GM23338 (cell line): ENCODE results near the gene ITGA2. TPM values are rescaled to one million over a fixed set of nuclear protein-coding genes. Genes with fewer than 3 reads are reported as not detected.

ENCODE experiments used
- ATAC-seq: fragments of 200-7000 bp; cut with Tn5 transposase; 3 replicates; pipeline ENCODE4 v1.9.1; 2020
- DNase-seq: peaks from one replicate; pipeline ENCODE4 v3.0.0-alpha.2; 2015; ENCODE audit warnings: low spot score
- H2AFZ ChIP-seq: fragments of 200-600 bp; sonication (generic); 2 replicates; pipeline ENCODE4 v1.8.0; 2016; ENCODE audit warnings: antibody characterized with exemption, mild to moderate bottlenecking, moderate library complexity
- H3F3A ChIP-seq: fragments of 200-600 bp; sonication (generic); replicated peaks from 2 replicates; pipeline ENCODE4 v1.8.0; 2017; ENCODE audit warnings: antibody characterized with exemption, mixed run types, low read depth
- H3K27ac ChIP-seq: fragments of 200-600 bp; sonication (generic); 2 replicates; pipeline ENCODE4 v1.6.1; 2016; ENCODE audit warnings: low read depth
- H3K27me3 ChIP-seq: fragments of 200-600 bp; sonication (generic); 2 replicates; pipeline ENCODE4 v1.8.0; 2016; ENCODE audit warnings: mild to moderate bottlenecking, mixed run types, moderate library complexity; ENCODE audit not compliant: insufficient read depth
- H3K36me3 ChIP-seq: fragments of 200-600 bp; sonication (generic); 2 replicates; pipeline ENCODE4 v1.8.0; 2016; ENCODE audit warnings: mild to moderate bottlenecking; ENCODE audit not compliant: insufficient read depth
- H3K4me1 ChIP-seq: fragments of 200-600 bp; sonication (generic); 2 replicates; pipeline ENCODE4 v1.8.0; 2016; ENCODE audit warnings: mild to moderate bottlenecking, moderate library complexity; ENCODE audit not compliant: insufficient read depth
- H3K4me2 ChIP-seq: fragments of 200-600 bp; sonication (generic); 2 replicates; pipeline ENCODE4 v1.7.1; 2017; ENCODE audit warnings: mixed run types
- H3K4me3 ChIP-seq: fragments of 200-600 bp; sonication (generic); 2 replicates; pipeline ENCODE4 v1.6.1; 2016; ENCODE audit warnings: mixed run types
- H3K79me2 ChIP-seq: fragments of 200-600 bp; sonication (generic); replicated peaks from 2 replicates; pipeline ENCODE4 v1.8.0; 2017; ENCODE audit warnings: mild to moderate bottlenecking; ENCODE audit not compliant: insufficient read depth
- H3K9me2 ChIP-seq: fragments of 200-600 bp; sonication (generic); 2 replicates; pipeline ENCODE4 v1.8.0; 2017; ENCODE audit not compliant: insufficient read depth
- H4K20me1 ChIP-seq: fragments of 200-600 bp; sonication (generic); replicated peaks from 2 replicates; pipeline ENCODE4 v1.8.0; 2017; ENCODE audit warnings: mild to moderate bottlenecking; ENCODE audit not compliant: insufficient read depth
- H3K27ac Mint-ChIP-seq: 2 replicates; pipeline ENCODE4 v1.8.0; 2020; ENCODE audit warnings: inconsistent platforms, mild to moderate bottlenecking, moderate library complexity, mixed read lengths
- H3K27me3 Mint-ChIP-seq: 3 replicates; pipeline ENCODE4 v1.8.0; 2022; ENCODE audit warnings: low read depth, mild to moderate bottlenecking, moderate library complexity, mixed read lengths, inconsistent platforms; ENCODE audit not compliant: insufficient read depth, poor library complexity
- H3K36me3 Mint-ChIP-seq: 3 replicates; pipeline ENCODE4 v1.8.0; 2021; ENCODE audit warnings: low read depth, mild to moderate bottlenecking, inconsistent platforms, moderate library complexity, mixed read lengths
- H3K4me1 Mint-ChIP-seq: 3 replicates; pipeline ENCODE4 v1.8.0; 2020; ENCODE audit warnings: mild to moderate bottlenecking, inconsistent platforms, mixed read lengths
- H3K4me3 Mint-ChIP-seq: 3 replicates; pipeline ENCODE4 v1.8.0; 2021; ENCODE audit warnings: moderate library complexity, mild to moderate bottlenecking, inconsistent platforms, mixed read lengths
- H3K9me3 Mint-ChIP-seq: 3 replicates; pipeline ENCODE4 v1.8.0; 2020; ENCODE audit warnings: moderate library complexity, mild to moderate bottlenecking, inconsistent platforms, mixed read lengths
- CREB1 ChIP-seq: fragments of 250-450 bp; sonication (Bioruptor Pico); IDR thresholded peaks from 2 replicates; pipeline ENCODE4 v1.5.0; 2020; ENCODE audit warnings: low read depth, mild to moderate bottlenecking, moderate library complexity
- EZH2 ChIP-seq: fragments of 200-600 bp; sonication (generic); IDR thresholded peaks from one replicate; pipeline ENCODE4 v1.8.0; 2017; ENCODE audit warnings: antibody characterized with exemption, mild to moderate bottlenecking, low read depth; ENCODE audit not compliant: unreplicated experiment
- EZH2phosphoT487 ChIP-seq: fragments of 200-600 bp; sonication (generic); IDR thresholded peaks from one replicate; pipeline ENCODE4 v1.8.1; 2018; ENCODE audit warnings: antibody characterized with exemption; ENCODE audit not compliant: unreplicated experiment
- JUNB ChIP-seq: IDR thresholded peaks from one replicate; pipeline ENCODE4 v1.6.1; 2016; ENCODE audit warnings: antibody characterized with exemption; ENCODE audit not compliant: unreplicated experiment
- NANOG ChIP-seq: IDR thresholded peaks from 2 replicates; pipeline ENCODE4 v1.6.1; 2016; ENCODE audit warnings: antibody characterized with exemption, borderline replicate concordance
- POLR2AphosphoS5 ChIP-seq: IDR thresholded peaks from 2 replicates; pipeline ENCODE4 v1.6.1; 2016; ENCODE audit warnings: antibody characterized with exemption, low read depth
- REST ChIP-seq: IDR thresholded peaks from one replicate; pipeline ENCODE4 v1.6.1; 2018; ENCODE audit warnings: antibody characterized with exemption; ENCODE audit not compliant: unreplicated experiment
- STAT1 ChIP-seq: IDR thresholded peaks from one replicate; pipeline ENCODE4 v1.6.1; 2016; ENCODE audit warnings: antibody characterized with exemption; ENCODE audit not compliant: unreplicated experiment
- ZNF114 ChIP-seq: fragments of 250-450 bp; sonication (Bioruptor Pico); IDR thresholded peaks from 2 replicates; pipeline ENCODE4 v1.5.0; 2020; ENCODE audit warnings: mild to moderate bottlenecking, moderate library complexity
- ZNF331 ChIP-seq: fragments of 250-450 bp; sonication (Bioruptor Pico); IDR thresholded peaks from 2 replicates; pipeline ENCODE4 v1.5.0; 2020; ENCODE audit warnings: low read depth, mild to moderate bottlenecking, moderate library complexity
- polyA plus RNA-seq: library from polyadenylated mRNA; unstranded; fragments of >200 nt; fragmentation: Nextera tagmentation; extraction: Ambion mirVana; gene quantifications from 2 replicates; pipeline ENCODE4 v1.2.1, GENCODE V29; 2016
- total RNA-seq: library from RNA; depleted of rRNA; stranded (reverse); fragments of >200 nt; shearing (Covaris generic); gene quantifications from 2 replicates; pipeline ENCODE4 v1.2.3, GENCODE V29; 2014

Gene ITGA2
- total and polyA plus RNA-seq, 2 experiments from 2014 or later = 2.6 to 7.1 TPM

DNA sequence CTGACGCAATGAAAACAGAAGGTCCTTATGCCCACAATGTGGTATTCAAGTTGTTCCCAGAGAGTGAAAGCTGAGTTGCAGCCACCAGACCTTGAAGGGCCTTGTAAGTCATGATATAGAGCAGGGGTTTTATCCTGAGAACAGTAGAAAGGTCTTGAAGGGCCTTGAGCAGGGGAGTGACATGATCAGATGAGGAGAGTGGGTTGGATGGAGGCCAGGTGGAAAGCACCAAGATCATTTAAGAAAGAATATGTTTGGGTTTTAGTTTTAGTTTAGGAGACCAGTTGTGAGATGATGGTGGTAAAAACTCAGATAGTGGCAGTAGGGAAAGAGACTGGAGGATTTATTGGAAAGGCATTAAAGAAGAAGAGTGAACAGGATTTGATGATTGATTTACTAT is 5.9 kb downstream of the ITGA2 start:
- Mint-ChIP-seq H3K36me3 (no peaks in the 10 kb centered on the region), H3K9me3 (no peaks in the 10 kb centered on the region), H3K4me3 (no peak overlapping the region), H3K27me3 (peaks cover 5% of the 10 kb centered on the region), H3K4me1 (peaks cover 9% of the 10 kb centered on the region; the same call in 2 of the 3 replicates), H3K27ac (no peak overlapping the region)
- Histone ChIP-seq H3K9me2 (no peaks in the 10 kb centered on the region; the same call in 1 of the 2 replicates), H3K27ac (no peak overlapping the region), H3K4me2 (no peak overlapping the region), H3K4me3 (no peak overlapping the region), H3K36me3 (no peaks in the 10 kb centered on the region), H3K79me2 (0 out of 2 replicates have a peak, but pooled peaks cover 4% of the 10 kb centered on the region), H2AFZ (no peak overlapping the region), H3K4me1 (peaks cover 8% of the 10 kb centered on the region), H3K27me3 (peaks cover 6% of the 10 kb centered on the region; the same call in 1 of the 2 replicates), H4K20me1 (no peaks in the 10 kb centered on the region; the same call in 1 of the 2 replicates), H3F3A (no peaks in the 10 kb centered on the region; the same call in 1 of the 2 replicates)
- TF ChIP-seq EZH2 (no peak), ZNF114 (CRISPR knock-in tag) (no peak)
- ATAC-seq (no peak), DNase-seq (no peak)

GRCh38 chr5:52995914-52996313 is 6.8 kb downstream of the ITGA2 start:
- Mint-ChIP-seq H3K4me1 (peaks cover 2% of the 10 kb centered on the region; the same call in 2 of the 3 replicates), H3K4me3 (no peak overlapping the region), H3K9me3 (no peaks in the 10 kb centered on the region), H3K27me3 (no peaks in the 10 kb centered on the region), H3K36me3 (no peaks in the 10 kb centered on the region), H3K27ac (no peak overlapping the region)
- ATAC-seq (no peak), DNase-seq (no peak)
- Histone ChIP-seq H3K36me3 (no peaks in the 10 kb centered on the region), H3K9me2 (no peaks in the 10 kb centered on the region; the same call in 1 of the 2 replicates), H3K27me3 (no peaks in the 10 kb centered on the region), H3F3A (no peaks in the 10 kb centered on the region), H3K4me1 (0 out of 2 replicates have a peak, but pooled peaks cover under 1% of the 10 kb centered on the region), H3K4me2 (no peak overlapping the region), H2AFZ (no peak overlapping the region), H4K20me1 (no peaks in the 10 kb centered on the region; the same call in 1 of the 2 replicates), H3K79me2 (0 out of 2 replicates have a peak, but pooled peaks cover 4% of the 10 kb centered on the region), H3K27ac (no peak overlapping the region), H3K4me3 (no peak overlapping the region)
- TF ChIP-seq JUNB (no peak), POLR2AphosphoS5 (no peak), NANOG (no peak), STAT1 (no peak), REST (no peak), ZNF331 (CRISPR knock-in tag) (no peak), EZH2phosphoT487 (no peak), CREB1 (no peak)
